ENCODE results near the gene GATA6. TPM values are rescaled to one million over a fixed set of nuclear protein-coding genes. Genes with fewer than 3 reads are reported as not detected.

GATA6 gene
- not detected for total RNA-seq

GRCh38 chr18:22169011-22169888, at the start of gene GATA6:
TSS of gene GATA6 (plus strand) at chr18:22169589. CDS start at chr18:22171145, 1,556 bp downstream.
- no peak for DNase-seq

GRCh38 chr18:22124970-22125369, 44.4 kb upstream of the GATA6 start:
- no peak for DNase-seq

GRCh38 chr18:22128954-22129353, 40.4 kb upstream of the GATA6 start:
- DNase-seq = no peak

GRCh38 chr18:22129778-22130177, 39.6 kb upstream of the GATA6 start:
- no peak for DNase-seq

GRCh38 chr18:22132258-22132657, 37.1 kb upstream of the GATA6 start:
- no peak for DNase-seq

- DNase-seq = no peak
Observed at GRCh38 chr18:22132763-22133162, 36.6 kb upstream of the GATA6 start.

GRCh38 chr18:22136395-22136794, 33.0 kb upstream of the GATA6 start:
- DNase-seq = no peak

- no peak for DNase-seq
Observed at GRCh38 chr18:22141211-22141610, 28.2 kb upstream of the GATA6 start.

GRCh38 chr18:22143347-22144340, 25.7 kb upstream of the GATA6 start:
- no peak for DNase-seq

- DNase-seq = no peak
Observed at GRCh38 chr18:22145160-22145559, 24.2 kb upstream of the GATA6 start.

- no peak for DNase-seq
Observed at GRCh38 chr18:22149710-22150109, 19.7 kb upstream of the GATA6 start.

GRCh38 chr18:22152093-22152492, 17.3 kb upstream of the GATA6 start:
- DNase-seq = no peak

GRCh38 chr18:22153428-22153827, 16.0 kb upstream of the GATA6 start:
- no peak for DNase-seq

GRCh38 chr18:22155584-22155983, 13.8 kb upstream of the GATA6 start:
- DNase-seq = no peak

- no peak for DNase-seq
Observed at GRCh38 chr18:22159014-22159413, 10.4 kb upstream of the GATA6 start.

- no peak for DNase-seq
Observed at GRCh38 chr18:22161090-22161489, 8.3 kb upstream of the GATA6 start.

GRCh38 chr18:22163416-22164161, 5.8 kb upstream of the GATA6 start:
- no peak for DNase-seq

- DNase-seq = no peak
Observed at GRCh38 chr18:22164337-22165048, 4.9 kb upstream of the GATA6 start.

GRCh38 chr18:22165049-22165602, 4.3 kb upstream of the GATA6 start:
- DNase-seq = no peak

GRCh38 chr18:22165603-22166068, 3.8 kb upstream of the GATA6 start:
- no peak for DNase-seq

Measured in effector CD4-positive, alpha-beta T cell (primary cell).